Measurements from ENCODE around the gene CHRNA7.
"Not testable (repeated sequence)": the region's sequence is repeated elsewhere in the genome, so short reads cannot be mapped to it uniquely, and the experiment has no call there.

DNA sequence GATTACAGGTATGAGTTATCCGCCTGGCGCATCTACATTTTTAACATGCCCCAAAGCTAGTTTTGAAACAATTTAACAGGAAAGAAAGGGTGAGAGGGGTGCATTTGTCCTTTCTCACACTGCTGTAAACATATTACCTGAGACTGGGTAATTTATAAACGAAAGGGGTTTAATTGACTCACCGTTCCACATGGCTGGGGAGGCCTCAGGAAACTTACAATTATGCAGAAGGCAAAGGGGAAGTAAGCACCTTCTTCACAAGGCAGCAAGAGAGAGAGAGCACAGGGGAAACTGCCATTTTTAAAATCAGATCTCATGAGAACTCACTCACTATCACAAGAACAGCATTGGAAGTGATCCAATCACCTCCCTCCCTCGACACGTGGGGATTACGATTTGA, 165.9 kb downstream of the CHRNA7 start:
- TF ChIP-seq, protein P1, sequence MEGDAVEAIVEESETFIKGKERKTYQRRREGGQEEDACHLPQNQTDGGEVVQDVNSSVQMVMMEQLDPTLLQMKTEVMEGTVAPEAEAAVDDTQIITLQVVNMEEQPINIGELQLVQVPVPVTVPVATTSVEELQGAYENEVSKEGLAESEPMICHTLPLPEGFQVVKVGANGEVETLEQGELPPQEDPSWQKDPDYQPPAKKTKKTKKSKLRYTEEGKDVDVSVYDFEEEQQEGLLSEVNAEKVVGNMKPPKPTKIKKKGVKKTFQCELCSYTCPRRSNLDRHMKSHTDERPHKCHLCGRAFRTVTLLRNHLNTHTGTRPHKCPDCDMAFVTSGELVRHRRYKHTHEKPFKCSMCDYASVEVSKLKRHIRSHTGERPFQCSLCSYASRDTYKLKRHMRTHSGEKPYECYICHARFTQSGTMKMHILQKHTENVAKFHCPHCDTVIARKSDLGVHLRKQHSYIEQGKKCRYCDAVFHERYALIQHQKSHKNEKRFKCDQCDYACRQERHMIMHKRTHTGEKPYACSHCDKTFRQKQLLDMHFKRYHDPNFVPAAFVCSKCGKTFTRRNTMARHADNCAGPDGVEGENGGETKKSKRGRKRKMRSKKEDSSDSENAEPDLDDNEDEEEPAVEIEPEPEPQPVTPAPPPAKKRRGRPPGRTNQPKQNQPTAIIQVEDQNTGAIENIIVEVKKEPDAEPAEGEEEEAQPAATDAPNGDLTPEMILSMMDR (IDR thresholded peaks at IDR 0.05; ENCODE audit: low read length) = not testable (repeated sequence)
- TF ChIP-seq EZH2 (IDR thresholded peaks at IDR 0.05; ENCODE audit: borderline replicate concordance, low read length) = not testable (repeated sequence)

Data from OCI-LY1 (cell line).